Measurements from ENCODE around the gene TCEAL7.

DNA sequence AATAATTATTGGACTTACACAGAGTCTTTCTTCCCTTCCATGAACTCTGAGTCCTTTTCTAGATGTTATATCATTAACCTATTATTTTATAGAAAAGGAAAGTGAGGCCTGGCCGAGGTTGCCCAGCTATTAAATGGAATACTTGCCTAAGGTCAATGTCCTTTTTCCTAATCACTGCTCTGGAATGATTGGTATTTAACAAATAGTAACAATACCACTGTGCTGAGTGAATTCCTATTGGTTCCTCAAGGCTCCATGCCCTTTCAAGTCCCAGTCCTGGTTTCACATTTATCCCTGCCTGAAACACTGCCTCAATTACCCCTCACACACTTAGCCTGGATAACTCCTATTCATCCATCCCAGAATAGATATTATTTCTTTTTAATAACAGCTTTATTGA lies 32.4 kb downstream of the TCEAL7 start:
- TF ChIP-seq ARNT (IDR thresholded peaks at IDR 0.05) (no peak), SP1 (IDR thresholded peaks at IDR 0.05) (no peak), TARDBP (IDR thresholded peaks at IDR 0.05) (no peak), HDGF (IDR thresholded peaks at IDR 0.05; ENCODE audit: borderline replicate concordance) (no peak)
